PC-3 (cell line): Measurements from ENCODE around the gene OR10K1. TPM values are rescaled to one million over a fixed set of nuclear protein-coding genes. Genes with fewer than 3 reads are reported as not detected.

Experiments
- ATAC-seq: fragments of 200-7000 bp; cut with Tn5 transposase; 2 replicates; pipeline ENCODE4 v1.9.1; 2020; ENCODE audit warnings: mild to moderate bottlenecking, moderate library complexity
- BruUV-seq: library from RNA; stranded (reverse); fragments of 400-500 nt; replicated peaks from 2 replicates; lab custom pipeline; 2021; lab: Mats Ljungman, UMichigan
- CTCF ChIA-PET: fragments of 300-600 bp; sonication (Branson Sonifier 250); formaldehyde crosslinking; loops from one replicate; lab custom pipeline; 2022; ENCODE audit warnings: antibody characterized with exemption; lab: Charles Lee
- POLR2A ChIA-PET: fragments of 300-600 bp; sonication (Branson Sonifier 250); formaldehyde crosslinking; loops from one replicate; lab custom pipeline; 2022; ENCODE audit warnings: antibody characterized with exemption; ENCODE audit not compliant: unreplicated experiment; lab: Charles Lee
- DNase-seq: peaks from one replicate; pipeline ENCODE4 v3.0.0-alpha.2; 2015
- H2AFZ ChIP-seq: fragments of 300-600 bp; sonication (generic); 2 replicates; pipeline ENCODE4 v1.6.0; 2016; ENCODE audit warnings: antibody characterized with exemption, low read length
- H3F3A ChIP-seq: fragments of 300-600 bp; sonication (generic); one replicate; pipeline ENCODE4 v1.6.0; 2017; ENCODE audit warnings: antibody characterized with exemption, low read length, control low read depth, mild to moderate bottlenecking; ENCODE audit not compliant: unreplicated experiment
- H3K27ac ChIP-seq: fragments of 300-600 bp; sonication (generic); 2 replicates; pipeline ENCODE4 v1.5.1; 2016; ENCODE audit warnings: mild to moderate bottlenecking, low read length
- H3K27me3 ChIP-seq: fragments of 300-600 bp; sonication (generic); 2 replicates; pipeline ENCODE4 v1.6.1; 2016; ENCODE audit warnings: low read length, mixed read lengths
- H3K36me3 ChIP-seq: fragments of 300-600 bp; sonication (generic); 2 replicates; pipeline ENCODE4 v1.6.1; 2016; ENCODE audit warnings: low read depth, mixed run types, low read length, mixed read lengths
- H3K4me1 ChIP-seq: fragments of 300-600 bp; sonication (generic); 2 replicates; pipeline ENCODE4 v1.5.1; 2016; ENCODE audit warnings: low read length; ENCODE audit not compliant: insufficient read depth
- H3K4me2 ChIP-seq: fragments of 300-600 bp; sonication (generic); 2 replicates; pipeline ENCODE4 v1.6.0; 2016; ENCODE audit warnings: low read length
- H3K4me3 ChIP-seq: fragments of 300-600 bp; sonication (generic); 2 replicates; pipeline ENCODE4 v1.5.1; 2016; ENCODE audit warnings: mild to moderate bottlenecking, low read length, mixed read lengths
- H3K79me2 ChIP-seq: fragments of 300-600 bp; sonication (generic); 2 replicates; pipeline ENCODE4 v1.6.1; 2017; ENCODE audit warnings: low read length, mixed read lengths
- H3K9ac ChIP-seq: fragments of 300-600 bp; sonication (generic); 2 replicates; pipeline ENCODE4 v1.6.0; 2016; ENCODE audit warnings: mild to moderate bottlenecking, low read length
- H3K9me2 ChIP-seq: fragments of 300-600 bp; sonication (generic); replicated peaks from 2 replicates; pipeline ENCODE4 v1.6.1; 2016; ENCODE audit warnings: mixed run types, low read length, mixed read lengths
- H3K9me3 ChIP-seq: fragments of 300-600 bp; sonication (generic); 2 replicates; pipeline ENCODE4 v1.6.1; 2016; ENCODE audit warnings: low read length, mixed read lengths
- H4K20me1 ChIP-seq: fragments of 300-600 bp; sonication (generic); 2 replicates; pipeline ENCODE4 v1.6.1; 2016; ENCODE audit warnings: low read length, mixed read lengths
- CTCF ChIP-seq: fragments of 300-600 bp; sonication (generic); conservative IDR thresholded peaks from 2 replicates; pipeline ENCODE4 v1.5.1; 2017; ENCODE audit warnings: antibody characterized with exemption, low read depth, mild to moderate bottlenecking, low read length
- EZH2 ChIP-seq: fragments of 300-600 bp; sonication (generic); IDR thresholded peaks from one replicate; pipeline ENCODE4 v1.6.1; 2017; ENCODE audit warnings: antibody characterized with exemption, mild to moderate bottlenecking, low read length; ENCODE audit not compliant: unreplicated experiment
- EZH2phosphoT487 ChIP-seq: fragments of 300-600 bp; sonication (generic); IDR thresholded peaks from 2 replicates; pipeline ENCODE4 v1.6.1; 2018; ENCODE audit warnings: mild to moderate bottlenecking, antibody characterized with exemption, low read length, borderline replicate concordance
- intact Hi-C: fragments of 100-400 bp; cut with micrococcal nuclease; formaldehyde crosslinking; loops from 2 replicates; pipeline ENCODE4 v1.9.0; 2023
- total RNA-seq: library from RNA; depleted of rRNA; stranded (reverse); fragments of >200 nt; gene quantifications from 2 replicates; pipeline ENCODE4 v1.2.3, GENCODE V29; 2014; rRNA removed

OR10K1 gene
- total RNA-seq, 1 experiment from 2014 or later, result not detected

GRCh38 chr1:158509471-158510156 is 48.0 kb downstream of the OR10K1 start:
- peaks cover 11% of the 10 kb centered on the region; the same call in 1 of the 2 replicates for H3K27me3 ChIP-seq
- H3K4me1 ChIP-seq, result no peaks in the 10 kb centered on the region
- no peak overlapping the region for H3K4me3 ChIP-seq
- H3K9me3 ChIP-seq, result no peaks in the 10 kb centered on the region
- H3K4me2 ChIP-seq, result no peak overlapping the region
- no peaks in the 10 kb centered on the region for H4K20me1 ChIP-seq
- TF ChIP-seq CTCF, result no peak
- TF ChIP-seq EZH2phosphoT487, result no peak
- no peak for TF ChIP-seq EZH2
- H3K9me2 ChIP-seq, result no peaks in the 10 kb centered on the region
- peaks cover 2% of the 10 kb centered on the region; the same call in 1 of the 2 replicates for H3K36me3 ChIP-seq
- no peaks in the 10 kb centered on the region for H3F3A ChIP-seq
- DNase-seq (no peak), ATAC-seq (no peak)
- POLR2A ChIA-PET, result no interaction called here
- intact Hi-C loops, result loop anchor here (5.0 kb wide), 1 partner anchor 488 kb away; no protein-coding TSS in a partner anchor
- no peak overlapping the region for H3K9ac ChIP-seq
- H3K79me2 ChIP-seq, result no peaks in the 10 kb centered on the region
- no peak overlapping the region for H2AFZ ChIP-seq
- BruUV-seq, result no TSS peak
- CTCF ChIA-PET, result no interaction called here
- no peak overlapping the region for H3K27ac ChIP-seq

GRCh38 chr1:158516966-158517365 is 55.3 kb downstream of the OR10K1 start:
- CTCF ChIA-PET, result no interaction called here

More at GRCh38 chr1:158516966-158517365, 55.3 kb downstream of the OR10K1 start:
- no TSS peak for BruUV-seq
- Histone ChIP-seq H3K9me3 (no peaks in the 10 kb centered on the region), H3K27ac (no peak overlapping the region), H3K4me3 (no peak overlapping the region), H3K9ac (no peak overlapping the region), H3K4me1 (no peaks in the 10 kb centered on the region), H3K9me2 (no peaks in the 10 kb centered on the region), H3K4me2 (no peak overlapping the region), H3K79me2 (no peaks in the 10 kb centered on the region), H3K27me3 (peaks cover 15% of the 10 kb centered on the region), H3F3A (no peaks in the 10 kb centered on the region), H4K20me1 (no peaks in the 10 kb centered on the region), H2AFZ (no peak overlapping the region), H3K36me3 (no peaks in the 10 kb centered on the region)
- DNase-seq (no peak), ATAC-seq (no peak)
- POLR2A ChIA-PET, result no interaction called here
- TF ChIP-seq EZH2 (no peak), CTCF (no peak), EZH2phosphoT487 (no peak)
- intact Hi-C loops, result no loop called here

Other genes with a start within 250 kb of the OR10K1 start
- not detected in 2 replicates for gene CD1A, start 207.4 kb upstream of the OR10K1 start, total RNA-seq
- not detected in 2 replicates for gene CD1C, start 171.9 kb upstream of the OR10K1 start, total RNA-seq
- not detected in 2 replicates for gene CD1B, start 130.3 kb upstream of the OR10K1 start, total RNA-seq
- not detected in 2 replicates for gene CD1E, start 107.9 kb upstream of the OR10K1 start, total RNA-seq
- not detected in 2 replicates for gene OR10T2, start 62.4 kb upstream of the OR10K1 start, total RNA-seq
- gene OR10K2, start 35.6 kb upstream of the OR10K1 start, total RNA-seq, result not detected in 2 replicates
- gene OR10R2, start 10.4 kb downstream of the OR10K1 start, total RNA-seq, result not detected in 2 replicates
- gene OR6Y1, start 92.6 kb downstream of the OR10K1 start, total RNA-seq, result not detected in 2 replicates
- gene OR6P1, start 108.7 kb downstream of the OR10K1 start, total RNA-seq, result not detected in 2 replicates
- not detected in 2 replicates for gene OR10X1, start 118.1 kb downstream of the OR10K1 start, total RNA-seq
- not detected in 2 replicates for gene OR10Z1, start 143.4 kb downstream of the OR10K1 start, total RNA-seq
- not detected in 2 replicates for gene SPTA1, start 224.9 kb downstream of the OR10K1 start, total RNA-seq
- not detected in 2 replicates for gene OR6K2, start 238.8 kb downstream of the OR10K1 start, total RNA-seq